Measurements from ENCODE around the gene DCP2.

Gene DCP2

GRCh38 chr5:113036826-113037225, 60.2 kb downstream of the DCP2 start:
- Histone ChIP-seq H3K9ac (ENCODE audit: low read length) (no peak overlapping the region), H3K27me3 (replicated peaks; ENCODE audit: control insufficient read depth, insufficient read depth, low read length) (no peaks in the 10 kb centered on the region), H3K36me3 (ENCODE audit: control insufficient read depth, insufficient read depth, low read length, severe bottlenecking) (peaks cover 20% of the 10 kb centered on the region), H3K4me1 (ENCODE audit: control insufficient read depth, insufficient read depth, low read length) (peaks cover 25% of the 10 kb centered on the region), H3K4me3 (ENCODE audit: low read length) (no peak overlapping the region), H3K9me3 (ENCODE audit: control insufficient read depth, low read length) (no peaks in the 10 kb centered on the region)
- DNase-seq (ENCODE audit: low read depth) = no peak

- Histone ChIP-seq H3K36me3 (ENCODE audit: control insufficient read depth, insufficient read depth, low read length, severe bottlenecking) (peaks cover 20% of the 10 kb centered on the region), H3K9ac (ENCODE audit: low read length) (no peak overlapping the region), H3K9me3 (ENCODE audit: control insufficient read depth, low read length) (no peaks in the 10 kb centered on the region), H3K4me1 (ENCODE audit: control insufficient read depth, insufficient read depth, low read length) (peaks cover 19% of the 10 kb centered on the region), H3K4me3 (ENCODE audit: low read length) (no peak overlapping the region), H3K27me3 (replicated peaks; ENCODE audit: control insufficient read depth, insufficient read depth, low read length) (no peaks in the 10 kb centered on the region)
- DNase-seq (ENCODE audit: low read depth) = no peak
Measured at GRCh38 chr5:113038136-113038535, 61.5 kb downstream of the DCP2 start.

GRCh38 chr5:113038714-113039113, 62.1 kb downstream of the DCP2 start:
- Histone ChIP-seq H3K9ac (ENCODE audit: low read length) (no peak overlapping the region), H3K4me3 (ENCODE audit: low read length) (no peak overlapping the region), H3K4me1 (ENCODE audit: control insufficient read depth, insufficient read depth, low read length) (peaks cover 19% of the 10 kb centered on the region), H3K36me3 (ENCODE audit: control insufficient read depth, insufficient read depth, low read length, severe bottlenecking) (peaks cover 20% of the 10 kb centered on the region), H3K9me3 (ENCODE audit: control insufficient read depth, low read length) (no peaks in the 10 kb centered on the region), H3K27me3 (replicated peaks; ENCODE audit: control insufficient read depth, insufficient read depth, low read length) (no peaks in the 10 kb centered on the region)
- DNase-seq (ENCODE audit: low read depth) = no peak

GRCh38 chr5:113039229-113039933, 62.8 kb downstream of the DCP2 start:
- no peak overlapping the region for H3K4me3 ChIP-seq (ENCODE audit: low read length)
- H3K9ac ChIP-seq (ENCODE audit: low read length) = no peak overlapping the region
- H3K27me3 ChIP-seq (replicated peaks; ENCODE audit: control insufficient read depth, insufficient read depth, low read length) = no peaks in the 10 kb centered on the region
- DNase-seq (ENCODE audit: low read depth) = no peak
- peaks cover 14% of the 10 kb centered on the region for H3K4me1 ChIP-seq (ENCODE audit: control insufficient read depth, insufficient read depth, low read length)
- H3K9me3 ChIP-seq (ENCODE audit: control insufficient read depth, low read length) = no peaks in the 10 kb centered on the region
- peaks cover 23% of the 10 kb centered on the region for H3K36me3 ChIP-seq (ENCODE audit: control insufficient read depth, insufficient read depth, low read length, severe bottlenecking)

GRCh38 chr5:113039934-113040285, 63.3 kb downstream of the DCP2 start:
- Histone ChIP-seq H3K27me3 (replicated peaks; ENCODE audit: control insufficient read depth, insufficient read depth, low read length) (no peaks in the 10 kb centered on the region), H3K4me3 (ENCODE audit: low read length) (no peak overlapping the region), H3K4me1 (ENCODE audit: control insufficient read depth, insufficient read depth, low read length) (peaks cover 9% of the 10 kb centered on the region), H3K36me3 (ENCODE audit: control insufficient read depth, insufficient read depth, low read length, severe bottlenecking) (peaks cover 23% of the 10 kb centered on the region), H3K9me3 (ENCODE audit: control insufficient read depth, low read length) (no peaks in the 10 kb centered on the region), H3K9ac (ENCODE audit: low read length) (no peak overlapping the region)
- DNase-seq (ENCODE audit: low read depth) = no peak

- Histone ChIP-seq H3K4me1 (ENCODE audit: control insufficient read depth, insufficient read depth, low read length) (peaks cover 9% of the 10 kb centered on the region), H3K27me3 (replicated peaks; ENCODE audit: control insufficient read depth, insufficient read depth, low read length) (no peaks in the 10 kb centered on the region), H3K4me3 (ENCODE audit: low read length) (no peak overlapping the region), H3K36me3 (ENCODE audit: control insufficient read depth, insufficient read depth, low read length, severe bottlenecking) (peaks cover 23% of the 10 kb centered on the region), H3K9ac (ENCODE audit: low read length) (no peak overlapping the region), H3K9me3 (ENCODE audit: control insufficient read depth, low read length) (no peaks in the 10 kb centered on the region)
- no peak for DNase-seq (ENCODE audit: low read depth)
Measured at GRCh38 chr5:113040672-113041260, 64.2 kb downstream of the DCP2 start.

GRCh38 chr5:113042491-113043243, 66.1 kb downstream of the DCP2 start:
- DNase-seq (ENCODE audit: low read depth) = no peak
- no peaks in the 10 kb centered on the region for H3K27me3 ChIP-seq (replicated peaks; ENCODE audit: control insufficient read depth, insufficient read depth, low read length)
- H3K9ac ChIP-seq (ENCODE audit: low read length) = no peak overlapping the region
- H3K36me3 ChIP-seq (ENCODE audit: control insufficient read depth, insufficient read depth, low read length, severe bottlenecking) = peaks cover 17% of the 10 kb centered on the region
- H3K4me3 ChIP-seq (ENCODE audit: low read length) = no peak overlapping the region
- no peaks in the 10 kb centered on the region for H3K9me3 ChIP-seq (ENCODE audit: control insufficient read depth, low read length)
- H3K4me1 ChIP-seq (ENCODE audit: control insufficient read depth, insufficient read depth, low read length) = peaks cover 9% of the 10 kb centered on the region

DNA sequence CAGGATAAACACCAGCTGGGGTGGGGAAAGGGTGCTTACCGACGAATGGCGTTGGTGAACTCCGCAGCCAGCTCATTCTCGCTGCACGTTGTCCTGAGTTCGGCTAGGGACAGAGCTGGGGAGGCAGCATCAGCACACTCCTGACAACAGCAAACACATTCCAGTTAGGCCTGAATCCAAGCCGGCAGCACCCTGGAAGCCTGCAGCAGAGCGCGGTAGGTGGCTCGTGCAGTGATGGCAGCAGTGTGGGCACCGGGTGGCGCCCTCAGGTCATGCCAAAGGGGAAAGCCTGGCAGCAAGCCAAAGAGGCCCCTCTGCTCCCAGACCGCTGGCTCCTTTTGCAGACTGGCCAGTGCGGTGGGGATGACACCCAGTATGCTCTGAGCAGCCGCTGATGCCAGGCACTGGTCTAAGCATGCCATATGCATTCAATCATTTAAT, 66.9 kb downstream of the DCP2 start:
- DNase-seq (ENCODE audit: low read depth) = no peak
- Histone ChIP-seq H3K9me3 (ENCODE audit: control insufficient read depth, low read length) (no peaks in the 10 kb centered on the region), H3K4me1 (ENCODE audit: control insufficient read depth, insufficient read depth, low read length) (peaks cover 9% of the 10 kb centered on the region), H3K27me3 (replicated peaks; ENCODE audit: control insufficient read depth, insufficient read depth, low read length) (no peaks in the 10 kb centered on the region), H3K4me3 (ENCODE audit: low read length) (no peak overlapping the region), H3K9ac (ENCODE audit: low read length) (no peak overlapping the region), H3K36me3 (ENCODE audit: control insufficient read depth, insufficient read depth, low read length, severe bottlenecking) (peaks cover 16% of the 10 kb centered on the region)

DNA sequence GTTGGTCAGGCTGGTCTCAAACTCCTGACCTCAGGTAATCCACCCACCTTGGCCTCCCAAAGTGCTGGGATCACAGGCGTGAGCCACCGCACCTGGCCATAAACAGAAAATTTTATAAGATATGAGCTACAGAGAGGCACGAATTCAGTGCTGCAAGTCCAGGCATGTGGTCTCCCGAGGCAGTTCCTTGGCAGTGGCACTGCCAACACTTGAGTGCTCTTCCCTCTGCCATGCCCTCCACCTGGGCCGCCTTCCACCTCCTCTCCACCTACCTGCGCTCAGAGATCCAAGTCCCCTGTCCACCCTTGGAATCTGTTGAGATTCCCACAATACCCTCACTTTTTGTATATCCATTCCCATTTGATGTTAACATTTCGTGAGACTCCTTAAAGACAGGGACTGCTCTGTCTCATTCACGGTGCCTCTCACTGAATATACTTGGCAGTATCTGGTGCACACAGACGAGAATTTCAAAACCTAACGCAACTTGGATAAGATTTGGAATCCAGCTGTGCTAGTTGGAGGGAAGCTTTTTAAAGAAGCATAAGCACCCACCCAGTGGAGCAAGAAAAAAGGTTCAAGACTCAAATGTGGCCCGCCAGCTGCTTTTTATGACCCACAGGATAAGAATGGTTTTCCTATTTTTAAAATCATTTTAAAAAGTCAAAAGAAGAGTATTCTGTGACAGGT, 68.3 kb downstream of the DCP2 start:
- Histone ChIP-seq H3K9me3 (ENCODE audit: control insufficient read depth, low read length) (no peaks in the 10 kb centered on the region), H3K36me3 (ENCODE audit: control insufficient read depth, insufficient read depth, low read length, severe bottlenecking) (peaks cover 20% of the 10 kb centered on the region), H3K4me1 (ENCODE audit: control insufficient read depth, insufficient read depth, low read length) (peaks cover 9% of the 10 kb centered on the region), H3K9ac (ENCODE audit: low read length) (no peak overlapping the region), H3K27me3 (replicated peaks; ENCODE audit: control insufficient read depth, insufficient read depth, low read length) (no peaks in the 10 kb centered on the region), H3K4me3 (ENCODE audit: low read length) (no peak overlapping the region)
- no peak for DNase-seq (ENCODE audit: low read depth)

DNA sequence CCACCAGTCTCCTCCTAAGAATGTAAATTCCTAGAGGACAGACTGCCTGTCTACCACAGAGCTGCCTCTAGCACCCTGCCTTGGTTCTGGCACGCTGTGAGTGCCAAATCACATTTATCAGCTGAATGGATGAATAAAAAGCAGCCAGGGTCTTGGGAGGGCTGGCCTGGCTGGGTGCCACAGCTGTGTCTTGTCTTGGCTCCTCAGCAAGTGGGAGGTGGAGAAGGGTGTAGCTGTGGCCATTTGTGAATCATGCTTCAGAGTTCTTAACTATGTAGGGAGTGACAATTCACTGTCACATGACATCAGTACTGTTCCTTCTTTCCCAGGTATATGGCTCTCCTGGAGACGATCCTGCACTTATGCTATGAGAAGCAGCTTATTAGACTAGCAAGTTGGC, 70.6 kb downstream of the DCP2 start:
- H3K9ac ChIP-seq (ENCODE audit: low read length) = no peak overlapping the region
- peaks cover 24% of the 10 kb centered on the region for H3K4me1 ChIP-seq (ENCODE audit: control insufficient read depth, insufficient read depth, low read length)
- peaks cover 16% of the 10 kb centered on the region for H3K36me3 ChIP-seq (ENCODE audit: control insufficient read depth, insufficient read depth, low read length, severe bottlenecking)
- DNase-seq (ENCODE audit: low read depth) = no peak
- H3K27me3 ChIP-seq (replicated peaks; ENCODE audit: control insufficient read depth, insufficient read depth, low read length) = no peaks in the 10 kb centered on the region
- no peaks in the 10 kb centered on the region for H3K9me3 ChIP-seq (ENCODE audit: control insufficient read depth, low read length)
- H3K4me3 ChIP-seq (ENCODE audit: low read length) = no peak overlapping the region
